ENCODE results near the gene ELF2. TPM values are rescaled to one million over a fixed set of nuclear protein-coding genes. Genes with fewer than 3 reads are reported as not detected.

Gene ELF2
- total RNA-seq, 1 experiment from 2014 or later, result 44.6 TPM

DNA sequence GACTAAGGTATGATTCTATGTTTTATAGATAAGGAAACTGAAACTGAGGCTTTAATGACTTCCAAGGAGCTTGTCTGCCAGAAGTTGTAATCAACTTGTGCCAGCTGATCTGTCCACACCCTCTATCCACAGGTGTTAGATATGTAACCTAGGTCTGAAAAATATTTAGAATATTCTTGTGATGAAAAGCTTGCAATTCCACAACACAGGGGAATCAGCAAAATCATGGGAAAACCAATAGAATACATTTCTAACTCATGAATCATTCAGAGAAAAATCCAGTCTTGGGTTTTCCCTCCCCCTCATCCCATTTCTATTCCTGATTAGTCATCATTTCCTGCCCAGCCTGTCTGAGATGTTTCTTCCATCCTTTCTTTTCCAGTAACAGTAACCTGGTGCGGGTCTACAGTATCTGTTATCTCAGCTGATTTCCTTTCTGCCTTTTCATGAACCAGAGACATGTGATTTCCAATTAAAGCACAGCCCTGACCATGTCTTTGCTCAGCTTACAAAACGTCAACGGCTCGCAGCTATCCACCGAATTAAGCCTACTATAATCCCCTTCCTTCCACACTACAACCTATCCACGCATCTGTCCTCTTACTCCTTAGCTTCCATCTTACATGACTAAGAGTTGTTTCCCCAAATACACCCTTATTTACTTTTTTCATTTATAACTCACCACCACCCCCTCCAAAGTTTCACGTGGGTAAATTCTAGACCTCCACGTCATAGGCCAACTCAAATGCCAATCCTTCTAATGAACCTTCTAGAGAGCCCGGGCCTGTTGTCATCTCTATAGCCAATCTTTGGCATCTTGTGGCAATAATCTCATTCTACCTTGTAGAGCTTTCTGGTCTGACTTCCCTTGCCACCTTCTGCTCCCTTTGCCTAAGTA lies 162.4 kb downstream of the ELF2 start (continued):
- TF ChIP-seq ZSCAN18 (CRISPR knock-in tag; IDR thresholded peaks at IDR 0.05), result no peak

GRCh38 chr4:139011225-139011950 lies 165.6 kb downstream of the ELF2 start:
- POLR2A ChIA-PET, result no interaction called here
- no peak for DNase-seq (ENCODE audit: low spot score)
- peak overlapping the region; percentile 30 for H3K27ac Mint-ChIP-seq

GRCh38 chr4:139009702-139010101 lies 167.3 kb downstream of the ELF2 start:
- Mint-ChIP-seq H3K9me3 (peaks cover 9% of the 10 kb centered on the region), H3K36me3 (peaks cover 10% of the 10 kb centered on the region), H3K4me3 (no peak overlapping the region), H3K27ac (no peak overlapping the region), H3K27me3 (ENCODE audit: low read depth) (no peaks in the 10 kb centered on the region), H3K4me1 (peaks cover 26% of the 10 kb centered on the region)
- TF ChIP-seq ZNF425 (CRISPR knock-in tag; conservative IDR thresholded peaks at IDR 0.05) (no peak), NR2C2 (CRISPR knock-in tag; IDR thresholded peaks at IDR 0.05) (no peak), NR3C1 (CRISPR knock-in tag; conservative IDR thresholded peaks at IDR 0.05; ENCODE audit: low read depth) (no peak), OVOL2 (CRISPR knock-in tag; IDR thresholded peaks at IDR 0.05; ENCODE audit: borderline replicate concordance) (no peak), GABPB1 (CRISPR knock-in tag; IDR thresholded peaks at IDR 0.05) (no peak), TP53 (CRISPR knock-in tag; IDR thresholded peaks at IDR 0.05) (no peak)
- TF ChIP-seq, protein P1, sequence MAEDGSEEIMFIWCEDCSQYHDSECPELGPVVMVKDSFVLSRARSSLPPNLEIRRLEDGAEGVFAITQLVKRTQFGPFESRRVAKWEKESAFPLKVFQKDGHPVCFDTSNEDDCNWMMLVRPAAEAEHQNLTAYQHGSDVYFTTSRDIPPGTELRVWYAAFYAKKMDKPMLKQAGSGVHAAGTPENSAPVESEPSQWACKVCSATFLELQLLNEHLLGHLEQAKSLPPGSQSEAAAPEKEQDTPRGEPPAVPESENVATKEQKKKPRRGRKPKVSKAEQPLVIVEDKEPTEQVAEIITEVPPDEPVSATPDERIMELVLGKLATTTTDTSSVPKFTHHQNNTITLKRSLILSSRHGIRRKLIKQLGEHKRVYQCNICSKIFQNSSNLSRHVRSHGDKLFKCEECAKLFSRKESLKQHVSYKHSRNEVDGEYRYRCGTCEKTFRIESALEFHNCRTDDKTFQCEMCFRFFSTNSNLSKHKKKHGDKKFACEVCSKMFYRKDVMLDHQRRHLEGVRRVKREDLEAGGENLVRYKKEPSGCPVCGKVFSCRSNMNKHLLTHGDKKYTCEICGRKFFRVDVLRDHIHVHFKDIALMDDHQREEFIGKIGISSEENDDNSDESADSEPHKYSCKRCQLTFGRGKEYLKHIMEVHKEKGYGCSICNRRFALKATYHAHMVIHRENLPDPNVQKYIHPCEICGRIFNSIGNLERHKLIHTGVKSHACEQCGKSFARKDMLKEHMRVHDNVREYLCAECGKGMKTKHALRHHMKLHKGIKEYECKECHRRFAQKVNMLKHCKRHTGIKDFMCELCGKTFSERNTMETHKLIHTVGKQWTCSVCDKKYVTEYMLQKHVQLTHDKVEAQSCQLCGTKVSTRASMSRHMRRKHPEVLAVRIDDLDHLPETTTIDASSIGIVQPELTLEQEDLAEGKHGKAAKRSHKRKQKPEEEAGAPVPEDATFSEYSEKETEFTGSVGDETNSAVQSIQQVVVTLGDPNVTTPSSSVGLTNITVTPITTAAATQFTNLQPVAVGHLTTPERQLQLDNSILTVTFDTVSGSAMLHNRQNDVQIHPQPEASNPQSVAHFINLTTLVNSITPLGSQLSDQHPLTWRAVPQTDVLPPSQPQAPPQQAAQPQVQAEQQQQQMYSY (CRISPR knock-in tag; IDR thresholded peaks at IDR 0.05), result no peak
- TF ChIP-seq, protein P2, sequence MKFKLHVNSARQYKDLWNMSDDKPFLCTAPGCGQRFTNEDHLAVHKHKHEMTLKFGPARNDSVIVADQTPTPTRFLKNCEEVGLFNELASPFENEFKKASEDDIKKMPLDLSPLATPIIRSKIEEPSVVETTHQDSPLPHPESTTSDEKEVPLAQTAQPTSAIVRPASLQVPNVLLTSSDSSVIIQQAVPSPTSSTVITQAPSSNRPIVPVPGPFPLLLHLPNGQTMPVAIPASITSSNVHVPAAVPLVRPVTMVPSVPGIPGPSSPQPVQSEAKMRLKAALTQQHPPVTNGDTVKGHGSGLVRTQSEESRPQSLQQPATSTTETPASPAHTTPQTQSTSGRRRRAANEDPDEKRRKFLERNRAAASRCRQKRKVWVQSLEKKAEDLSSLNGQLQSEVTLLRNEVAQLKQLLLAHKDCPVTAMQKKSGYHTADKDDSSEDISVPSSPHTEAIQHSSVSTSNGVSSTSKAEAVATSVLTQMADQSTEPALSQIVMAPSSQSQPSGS (CRISPR knock-in tag; IDR thresholded peaks at IDR 0.05; ENCODE audit: borderline replicate concordance, low read depth), result no peak
- ChIA-PET POLR2A (interaction anchor here (0.6 kb wide), 1 partner anchor 600 kb away, joined by 12 read pairs; no protein-coding TSS in a partner anchor), CTCF (interaction anchor here (2.3 kb wide), 1 partner anchor 21 kb away, joined by 10 read pairs; no protein-coding TSS in a partner anchor)
- DNase-seq (ENCODE audit: low spot score), result no peak
- ATAC-seq, result no peak

More at GRCh38 chr4:139011225-139011950, 165.6 kb downstream of the ELF2 start:
- Mint-ChIP-seq H3K4me3 (no peak overlapping the region), H3K4me1 (peaks cover 32% of the 10 kb centered on the region), H3K36me3 (peaks cover 10% of the 10 kb centered on the region), H3K27me3 (ENCODE audit: low read depth) (no peaks in the 10 kb centered on the region), H3K9me3 (peaks cover 9% of the 10 kb centered on the region)
- no peak for ATAC-seq
- CTCF ChIA-PET, result no interaction called here
- TF ChIP-seq CBFB (CRISPR knock-in tag; IDR thresholded peaks at IDR 0.05; ENCODE audit: low read depth), result no peak
- no peak for TF ChIP-seq NFATC4 (CRISPR knock-in tag; IDR thresholded peaks at IDR 0.05)
- TF ChIP-seq RELA (CRISPR knock-in tag; IDR thresholded peaks at IDR 0.05; ENCODE audit: borderline replicate concordance), result no peak
- TF ChIP-seq, protein P2 (CRISPR knock-in tag; IDR thresholded peaks at IDR 0.05; ENCODE audit: borderline replicate concordance, low read depth), result no peak
- TF ChIP-seq TEAD1 (CRISPR knock-in tag; IDR thresholded peaks at IDR 0.05), result no peak
- no peak for TF ChIP-seq FOXJ3 (CRISPR knock-in tag; IDR thresholded peaks at IDR 0.05; ENCODE audit: borderline replicate concordance)
- TF ChIP-seq ZMAT4 (CRISPR knock-in tag; IDR thresholded peaks at IDR 0.05), result no peak
- TF ChIP-seq ZNF121 (CRISPR knock-in tag; IDR thresholded peaks at IDR 0.05), result no peak
- no peak for TF ChIP-seq TP53 (CRISPR knock-in tag; IDR thresholded peaks at IDR 0.05)
- TF ChIP-seq FOXK1 (CRISPR knock-in tag; IDR thresholded peaks at IDR 0.05), result no peak
- TF ChIP-seq SP1 (CRISPR knock-in tag; conservative IDR thresholded peaks at IDR 0.05), result no peak
- TF ChIP-seq, protein P3, sequence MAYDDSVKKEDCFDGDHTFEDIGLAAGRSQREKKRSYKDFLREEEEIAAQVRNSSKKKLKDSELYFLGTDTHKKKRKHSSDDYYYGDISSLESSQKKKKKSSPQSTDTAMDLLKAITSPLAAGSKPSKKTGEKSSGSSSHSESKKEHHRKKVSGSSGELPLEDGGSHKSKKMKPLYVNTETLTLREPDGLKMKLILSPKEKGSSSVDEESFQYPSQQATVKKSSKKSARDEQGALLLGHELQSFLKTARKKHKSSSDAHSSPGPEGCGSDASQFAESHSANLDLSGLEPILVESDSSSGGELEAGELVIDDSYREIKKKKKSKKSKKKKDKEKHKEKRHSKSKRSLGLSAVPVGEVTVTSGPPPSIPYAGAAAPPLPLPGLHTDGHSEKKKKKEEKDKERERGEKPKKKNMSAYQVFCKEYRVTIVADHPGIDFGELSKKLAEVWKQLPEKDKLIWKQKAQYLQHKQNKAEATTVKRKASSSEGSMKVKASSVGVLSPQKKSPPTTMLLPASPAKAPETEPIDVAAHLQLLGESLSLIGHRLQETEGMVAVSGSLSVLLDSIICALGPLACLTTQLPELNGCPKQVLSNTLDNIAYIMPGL (CRISPR knock-in tag; IDR thresholded peaks at IDR 0.05), result no peak

All from WTC11 (cell line).